AML-193 (cell line): ENCODE results near the gene GALE.
"Not testable (repeated sequence)": the region's sequence is repeated elsewhere in the genome, so short reads cannot be mapped to it uniquely, and the experiment has no call there.

ENCODE experiments used
- DNase-seq, 2 experiments: peaks; one replicate each; lab custom pipeline; 2025; lab: John Stamatoyannopoulos, UW

Gene GALE

GRCh38 chr1:23792151-23792945 lies 8.2 kb downstream of the GALE start:
- no peak for DNase-seq

GRCh38 chr1:23791516-23792047 lies 9.0 kb downstream of the GALE start:
- DNase-seq = no peak

- DNase-seq = peak; percentile 72 to 82
Observed at GRCh38 chr1:23790696-23791515, 9.6 kb downstream of the GALE start, which contains the start of gene LYPLA2. Gene LYPLA2, plus strand, starts transcription at chr1:23791145. Its CDS starts 1,538 bp downstream, at chr1:23792683.

GRCh38 chr1:23788695-23789094 lies 11.9 kb downstream of the GALE start:
- DNase-seq = no peak

GRCh38 chr1:23787701-23788100 lies 12.9 kb downstream of the GALE start:
- no peak for DNase-seq

GRCh38 chr1:23784846-23785245 lies 15.7 kb downstream of the GALE start:
- no peak for DNase-seq

GRCh38 chr1:23783141-23783540 lies 17.4 kb downstream of the GALE start:
- not testable (repeated sequence) for DNase-seq

GRCh38 chr1:23779826-23780371 lies 20.7 kb downstream of the GALE start:
- no peak for DNase-seq

GRCh38 chr1:23777979-23778814 lies 22.4 kb downstream of the GALE start, which contains the start of gene PITHD1:
Gene PITHD1, plus strand, starts transcription at chr1:23778418. Its CDS starts 98 bp downstream, at chr1:23778516.
- DNase-seq = peak; percentile 71

GRCh38 chr1:23776217-23776616 lies 24.3 kb downstream of the GALE start:
- DNase-seq = no peak

GRCh38 chr1:23774174-23774880 lies 26.2 kb downstream of the GALE start:
- DNase-seq = no peak

- no peak for DNase-seq
Observed at GRCh38 chr1:23772854-23773242, 27.7 kb downstream of the GALE start.

- DNase-seq = peak; percentile 69 to 72
Observed at GRCh38 chr1:23772049-23772853, 28.3 kb downstream of the GALE start.

GRCh38 chr1:23768733-23769132 lies 31.8 kb downstream of the GALE start:
- no peak for DNase-seq

GRCh38 chr1:23763041-23763577 lies 37.4 kb downstream of the GALE start:
- no peak for DNase-seq

- DNase-seq = no peak
Observed at GRCh38 chr1:23759277-23759676, 41.3 kb downstream of the GALE start.

- no peak for DNase-seq
Observed at GRCh38 chr1:23757812-23758211, 42.7 kb downstream of the GALE start.

GRCh38 chr1:23756676-23757075 lies 43.9 kb downstream of the GALE start:
- no peak for DNase-seq

GRCh38 chr1:23752909-23753308 lies 47.6 kb downstream of the GALE start:
- DNase-seq = no peak

GRCh38 chr1:23751815-23752200 lies 48.7 kb downstream of the GALE start:
- no peak for DNase-seq
